SU-DHL-6 (cell line): ENCODE results near the gene SMAD3.

Experiments
- H2AFZ ChIP-seq: fragments of 200-600 bp; sonication (generic); 2 replicates; pipeline ENCODE4 v1.6.1; 2014; ENCODE audit warnings: low read depth, mild to moderate bottlenecking, moderate library complexity, mixed read lengths, antibody characterized with exemption, low read length; ENCODE audit not compliant: severe bottlenecking
- H3F3A ChIP-seq: fragments of 200-600 bp; shearing (Covaris generic); 2 replicates; pipeline ENCODE4 v1.6.0; 2016; ENCODE audit warnings: antibody characterized with exemption, mild to moderate bottlenecking; ENCODE audit not compliant: insufficient read depth
- H3K27ac ChIP-seq: fragments of 200-600 bp; sonication (generic); 2 replicates; pipeline ENCODE4 v1.5.1; 2016; ENCODE audit warnings: low read depth, mild to moderate bottlenecking, low read length, moderate library complexity, mixed read lengths
- H3K27me3 ChIP-seq: fragments of 200-600 bp; sonication (generic), shearing (Covaris generic); 2 replicates; pipeline ENCODE4 v1.6.0; 2014; ENCODE audit warnings: mild to moderate bottlenecking, low read length
- H3K36me3 ChIP-seq: fragments of 200-600 bp; sonication (generic); 2 replicates; pipeline ENCODE4 v1.6.1; 2014; ENCODE audit warnings: mild to moderate bottlenecking, low read length, mixed read lengths
- H3K4me2 ChIP-seq: fragments of 300-600, 200-600 bp; shearing (Covaris generic), sonication (generic); 2 replicates; pipeline ENCODE4 v1.6.0; 2014; ENCODE audit warnings: low read length, low read depth, mild to moderate bottlenecking; ENCODE audit not compliant: poor library complexity, severe bottlenecking
- H3K4me3 ChIP-seq: fragments of 200-600 bp; sonication (generic); 2 replicates; pipeline ENCODE4 v1.5.1; 2014; ENCODE audit warnings: antibody characterized with exemption, low read length, mild to moderate bottlenecking, mixed read lengths; ENCODE audit not compliant: insufficient read depth, poor library complexity, severe bottlenecking
- H3K79me2 ChIP-seq: fragments of 200-600 bp; sonication (generic); 2 replicates; pipeline ENCODE4 v1.6.1; 2014; ENCODE audit warnings: mild to moderate bottlenecking, low read length, moderate library complexity; ENCODE audit not compliant: insufficient read depth
- H3K9ac ChIP-seq: fragments of 200-600 bp; sonication (generic); 2 replicates; pipeline ENCODE4 v1.7.0; 2014; ENCODE audit warnings: mild to moderate bottlenecking, low read length
- H3K9me2 ChIP-seq: fragments of 200-600 bp; sonication (generic); replicated peaks from 2 replicates; pipeline ENCODE4 v1.6.1; 2014; ENCODE audit warnings: low read length; ENCODE audit not compliant: insufficient read depth
- H3K9me3 ChIP-seq: fragments of 200-600 bp; sonication (generic); 2 replicates; pipeline ENCODE4 v1.6.1; 2014; ENCODE audit warnings: low read length, mixed read lengths; ENCODE audit not compliant: insufficient read depth
- H4K20me1 ChIP-seq: fragments of 200-600 bp; sonication (generic); 2 replicates; pipeline ENCODE4 v1.6.1; 2014; ENCODE audit warnings: low read depth, mild to moderate bottlenecking, antibody characterized with exemption, low read length, moderate library complexity, mixed read lengths
- CTCF ChIP-seq: fragments of 200-600 bp; sonication (generic); IDR thresholded peaks from one replicate; pipeline ENCODE4 v1.5.1; 2017; ENCODE audit warnings: antibody characterized with exemption, mild to moderate bottlenecking, low read length, moderate library complexity; ENCODE audit not compliant: insufficient read depth, poor library complexity, severe bottlenecking
- EZH2phosphoT487 ChIP-seq: fragments of 200-600 bp; sonication (generic), shearing (Covaris generic); conservative IDR thresholded peaks from 2 replicates; pipeline ENCODE4 v1.6.1; 2018; ENCODE audit warnings: mild to moderate bottlenecking, antibody characterized with exemption, low read length, moderate library complexity, mixed read lengths

SMAD3 gene

DNA sequence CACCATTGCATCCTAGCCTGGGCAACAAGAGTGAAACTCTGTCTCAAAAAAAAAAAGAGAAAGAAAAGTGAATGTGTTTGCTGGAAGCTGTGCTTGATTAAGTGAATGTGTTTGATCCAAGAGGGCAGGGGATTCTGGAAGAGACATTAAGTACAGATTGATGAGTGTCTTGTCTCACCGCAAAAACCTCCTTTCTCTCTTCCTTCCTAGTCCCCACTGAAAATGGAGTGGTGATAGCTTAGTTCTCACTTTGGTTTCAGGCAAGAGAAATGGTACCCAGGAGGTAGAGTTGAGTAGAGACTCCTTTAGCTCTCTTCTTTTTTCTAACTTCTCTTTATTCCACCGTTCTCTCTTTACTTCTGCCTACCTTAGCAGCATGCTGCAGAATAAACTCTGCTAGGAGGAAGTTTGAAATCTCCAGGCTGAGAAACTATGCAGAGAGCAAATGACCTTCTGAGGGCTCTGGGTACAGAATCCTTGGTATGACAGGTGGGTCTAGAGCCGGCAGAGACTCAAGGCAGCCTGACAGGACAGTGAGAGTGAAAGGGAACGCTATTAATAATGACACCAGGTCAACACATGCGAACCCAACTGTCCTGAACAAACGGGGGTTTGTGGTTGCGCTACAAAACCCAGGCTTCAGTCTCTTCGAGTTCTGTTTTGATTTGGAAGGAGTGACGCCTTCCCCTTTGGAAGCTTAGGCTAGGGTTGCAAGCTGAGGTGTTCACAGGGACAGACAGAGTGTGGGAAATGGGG, 74.9 kb downstream of the SMAD3 start:
- H3K4me3 ChIP-seq: no peak overlapping the region
- no peaks in the 10 kb centered on the region for H3K9me3 ChIP-seq
- no peaks in the 10 kb centered on the region for H4K20me1 ChIP-seq
- no peak overlapping the region for H3K4me2 ChIP-seq
- no peaks in the 10 kb centered on the region for H3K27me3 ChIP-seq
- no peak for TF ChIP-seq EZH2phosphoT487
- H3K27ac ChIP-seq: no peak overlapping the region
- no peaks in the 10 kb centered on the region for H3F3A ChIP-seq
- H3K9me2 ChIP-seq: no peaks in the 10 kb centered on the region
- H3K36me3 ChIP-seq: no peaks in the 10 kb centered on the region
- no peak overlapping the region for H2AFZ ChIP-seq
- no peak overlapping the region for H3K9ac ChIP-seq
- peaks cover 22% of the 10 kb centered on the region; the same call in 1 of the 2 replicates for H3K79me2 ChIP-seq

GRCh38 chr15:67142092-67142766, 76.8 kb downstream of the SMAD3 start:
- Histone ChIP-seq H3K27ac (no peak overlapping the region), H3K27me3 (no peaks in the 10 kb centered on the region), H3K9me3 (no peaks in the 10 kb centered on the region), H3K9ac (no peak overlapping the region), H2AFZ (no peak overlapping the region), H3K9me2 (no peaks in the 10 kb centered on the region), H3K36me3 (no peaks in the 10 kb centered on the region), H3F3A (no peaks in the 10 kb centered on the region), H3K79me2 (peaks cover 21% of the 10 kb centered on the region; the same call in 1 of the 2 replicates), H3K4me3 (no peak overlapping the region), H4K20me1 (no peaks in the 10 kb centered on the region), H3K4me2 (no peak overlapping the region)
- TF ChIP-seq EZH2phosphoT487 (no peak), CTCF (no peak)

DNA sequence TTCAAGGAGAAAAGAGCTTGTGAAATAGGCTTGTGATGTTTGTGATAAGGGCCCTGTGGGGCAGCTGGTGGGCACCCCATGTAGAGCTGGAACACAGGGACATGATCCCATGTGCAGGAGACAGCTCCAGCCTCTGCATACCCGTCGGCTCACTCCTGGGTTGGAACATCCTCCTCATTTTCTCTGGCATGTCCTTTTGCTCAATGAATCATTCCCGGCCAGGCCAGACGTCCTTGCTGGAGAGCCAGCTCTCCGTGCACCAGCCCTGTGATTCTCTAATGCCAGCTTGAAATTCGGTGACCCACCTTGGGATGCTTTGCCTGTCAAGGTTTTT, 77.3 kb downstream of the SMAD3 start:
- TF ChIP-seq CTCF: no peak
- no peak for TF ChIP-seq EZH2phosphoT487
- H3K79me2 ChIP-seq: peaks cover 16% of the 10 kb centered on the region; the same call in 1 of the 2 replicates
- no peaks in the 10 kb centered on the region for H3K27me3 ChIP-seq
- no peak overlapping the region for H3K4me3 ChIP-seq
- no peak overlapping the region for H2AFZ ChIP-seq
- no peaks in the 10 kb centered on the region for H3K9me2 ChIP-seq
- H3K9me3 ChIP-seq: no peaks in the 10 kb centered on the region
- H3K27ac ChIP-seq: no peak overlapping the region
- H3F3A ChIP-seq: no peaks in the 10 kb centered on the region
- H3K9ac ChIP-seq: no peak overlapping the region
- no peaks in the 10 kb centered on the region for H3K36me3 ChIP-seq
- no peak overlapping the region for H3K4me2 ChIP-seq
- no peaks in the 10 kb centered on the region for H4K20me1 ChIP-seq

DNA sequence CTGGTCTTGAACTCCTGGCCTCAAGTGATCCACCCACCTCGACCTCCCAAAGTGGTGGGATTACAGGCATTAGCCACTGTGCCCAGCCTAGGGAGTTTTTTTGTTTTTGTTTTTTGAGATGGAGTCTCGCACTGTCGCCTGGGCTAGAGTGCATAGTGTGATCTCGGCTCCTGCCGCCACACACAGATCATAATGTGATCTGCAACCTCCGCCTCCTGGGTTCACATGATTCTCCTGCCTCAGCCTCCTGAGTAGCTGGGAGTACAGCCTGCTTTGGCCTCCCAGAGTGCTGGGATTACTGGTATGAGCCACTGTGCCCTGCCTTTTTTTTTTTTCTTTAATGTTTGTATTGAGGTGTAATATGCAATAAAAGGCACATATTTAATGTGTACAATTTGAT, 78.2 kb downstream of the SMAD3 start:
- no peak overlapping the region for H3K9ac ChIP-seq
- H4K20me1 ChIP-seq: no peaks in the 10 kb centered on the region
- H3K27ac ChIP-seq: no peak overlapping the region
- no peaks in the 10 kb centered on the region for H3K27me3 ChIP-seq
- no peaks in the 10 kb centered on the region for H3K36me3 ChIP-seq
- H3K79me2 ChIP-seq: peaks cover 13% of the 10 kb centered on the region; the same call in 1 of the 2 replicates
- H3F3A ChIP-seq: no peaks in the 10 kb centered on the region
- no peak overlapping the region for H2AFZ ChIP-seq
- no peak overlapping the region for H3K4me3 ChIP-seq
- H3K9me2 ChIP-seq: no peaks in the 10 kb centered on the region
- TF ChIP-seq EZH2phosphoT487 (no peak), CTCF (no peak)
- H3K4me2 ChIP-seq: no peak overlapping the region
- H3K9me3 ChIP-seq: no peaks in the 10 kb centered on the region
